Stimulated activated naive CD8-positive, alpha-beta T cell treated with anti-CD3 and anti-CD28 coated beads, Interleukin-15, Interleukin-2, amounts not matched to agents 100 ng/mL and 50 ng/mL, for 24 hours (primary cell): Measurements from ENCODE around the gene ECI1.

Experiments used
- H3K27ac Mint-ChIP-seq: one replicate; pipeline ENCODE4 v1.8.0; 2021; ENCODE audit warnings: mild to moderate bottlenecking, mixed read lengths
- H3K27me3 Mint-ChIP-seq: one replicate; pipeline ENCODE4 v1.8.0; 2021; ENCODE audit warnings: mixed read lengths
- H3K36me3 Mint-ChIP-seq: one replicate; pipeline ENCODE4 v1.8.0; 2021; ENCODE audit warnings: low read depth, mixed read lengths
- H3K4me1 Mint-ChIP-seq: one replicate; pipeline ENCODE4 v1.8.0; 2021; ENCODE audit warnings: low read depth, mixed read lengths
- H3K4me3 Mint-ChIP-seq: one replicate; pipeline ENCODE4 v1.8.0; 2021; ENCODE audit warnings: mild to moderate bottlenecking, mixed read lengths
- H3K9me3 Mint-ChIP-seq: one replicate; pipeline ENCODE4 v1.8.0; 2021; ENCODE audit warnings: mixed read lengths

Gene ECI1

GRCh38 chr16:2235695-2236336 lies 15.6 kb downstream of the ECI1 start:
- H3K36me3 Mint-ChIP-seq: peaks cover 4% of the 10 kb centered on the region
- H3K9me3 Mint-ChIP-seq: no peaks in the 10 kb centered on the region
- H3K27me3 Mint-ChIP-seq: peaks cover 2% of the 10 kb centered on the region
- no peak overlapping the region for H3K27ac Mint-ChIP-seq
- no peak overlapping the region for H3K4me3 Mint-ChIP-seq
- H3K4me1 Mint-ChIP-seq: no peaks in the 10 kb centered on the region

GRCh38 chr16:2235234-2235651 lies 16.1 kb downstream of the ECI1 start:
- Mint-ChIP-seq H3K27me3 (peaks cover 2% of the 10 kb centered on the region), H3K36me3 (peaks cover 5% of the 10 kb centered on the region), H3K4me1 (no peaks in the 10 kb centered on the region), H3K9me3 (no peaks in the 10 kb centered on the region), H3K27ac (no peak overlapping the region), H3K4me3 (no peak overlapping the region)

- no peak overlapping the region for H3K27ac Mint-ChIP-seq
- H3K36me3 Mint-ChIP-seq: peaks cover 8% of the 10 kb centered on the region
- peaks cover 2% of the 10 kb centered on the region for H3K27me3 Mint-ChIP-seq
- H3K4me3 Mint-ChIP-seq: no peak overlapping the region
- no peaks in the 10 kb centered on the region for H3K4me1 Mint-ChIP-seq
- H3K9me3 Mint-ChIP-seq: no peaks in the 10 kb centered on the region
Measured at GRCh38 chr16:2234813-2235170, 16.6 kb downstream of the ECI1 start.

GRCh38 chr16:2233872-2234812 lies 17.2 kb downstream of the ECI1 start:
- peaks cover 2% of the 10 kb centered on the region for H3K27me3 Mint-ChIP-seq
- H3K9me3 Mint-ChIP-seq: no peaks in the 10 kb centered on the region
- H3K27ac Mint-ChIP-seq: no peak overlapping the region
- peaks cover 8% of the 10 kb centered on the region for H3K36me3 Mint-ChIP-seq
- H3K4me3 Mint-ChIP-seq: no peak overlapping the region
- H3K4me1 Mint-ChIP-seq: no peaks in the 10 kb centered on the region

- Mint-ChIP-seq H3K4me1 (no peaks in the 10 kb centered on the region), H3K4me3 (no peak overlapping the region), H3K36me3 (peaks cover 8% of the 10 kb centered on the region), H3K27ac (no peak overlapping the region), H3K9me3 (no peaks in the 10 kb centered on the region), H3K27me3 (peaks cover 2% of the 10 kb centered on the region)
Measured at GRCh38 chr16:2233046-2233775, 18.2 kb downstream of the ECI1 start.

- Mint-ChIP-seq H3K27me3 (peaks cover 2% of the 10 kb centered on the region), H3K9me3 (no peaks in the 10 kb centered on the region), H3K4me1 (no peaks in the 10 kb centered on the region), H3K27ac (no peak overlapping the region), H3K4me3 (no peak overlapping the region), H3K36me3 (peaks cover 8% of the 10 kb centered on the region)
Measured at GRCh38 chr16:2232094-2232990, 19.0 kb downstream of the ECI1 start.

- no peak overlapping the region for H3K4me3 Mint-ChIP-seq
- H3K27ac Mint-ChIP-seq: no peak overlapping the region
- H3K27me3 Mint-ChIP-seq: peaks cover 2% of the 10 kb centered on the region
- no peaks in the 10 kb centered on the region for H3K9me3 Mint-ChIP-seq
- H3K36me3 Mint-ChIP-seq: peaks cover 8% of the 10 kb centered on the region
- H3K4me1 Mint-ChIP-seq: peaks cover under 1% of the 10 kb centered on the region
Measured at GRCh38 chr16:2231016-2231931, 20.1 kb downstream of the ECI1 start.

- H3K27ac Mint-ChIP-seq: no peak overlapping the region
- H3K36me3 Mint-ChIP-seq: peaks cover 11% of the 10 kb centered on the region
- no peak overlapping the region for H3K4me3 Mint-ChIP-seq
- peaks cover 6% of the 10 kb centered on the region for H3K4me1 Mint-ChIP-seq
- no peaks in the 10 kb centered on the region for H3K9me3 Mint-ChIP-seq
- peaks cover 1% of the 10 kb centered on the region for H3K27me3 Mint-ChIP-seq
Measured at GRCh38 chr16:2230376-2230775, 21.0 kb downstream of the ECI1 start.

GRCh38 chr16:2229632-2230250 lies 21.6 kb downstream of the ECI1 start:
- Mint-ChIP-seq H3K27ac (no peak overlapping the region), H3K36me3 (peaks cover 8% of the 10 kb centered on the region), H3K9me3 (no peaks in the 10 kb centered on the region), H3K4me1 (peaks cover 11% of the 10 kb centered on the region), H3K27me3 (no peaks in the 10 kb centered on the region), H3K4me3 (no peak overlapping the region)

- Mint-ChIP-seq H3K4me1 (peaks cover 18% of the 10 kb centered on the region), H3K36me3 (peaks cover 8% of the 10 kb centered on the region), H3K4me3 (no peak overlapping the region), H3K27me3 (no peaks in the 10 kb centered on the region), H3K9me3 (no peaks in the 10 kb centered on the region), H3K27ac (no peak overlapping the region)
Measured at GRCh38 chr16:2229091-2229490, 22.3 kb downstream of the ECI1 start.

- Mint-ChIP-seq H3K27me3 (no peaks in the 10 kb centered on the region), H3K27ac (no peak overlapping the region), H3K9me3 (no peaks in the 10 kb centered on the region), H3K4me3 (no peak overlapping the region), H3K36me3 (peaks cover 8% of the 10 kb centered on the region), H3K4me1 (peaks cover 18% of the 10 kb centered on the region)
Measured at GRCh38 chr16:2228161-2228824, 23.1 kb downstream of the ECI1 start.

GRCh38 chr16:2226918-2227317 lies 24.5 kb downstream of the ECI1 start:
- Mint-ChIP-seq H3K4me1 (peaks cover 18% of the 10 kb centered on the region), H3K9me3 (no peaks in the 10 kb centered on the region), H3K4me3 (no peak overlapping the region), H3K36me3 (peaks cover 8% of the 10 kb centered on the region), H3K27ac (no peak overlapping the region), H3K27me3 (no peaks in the 10 kb centered on the region)
